HG03575 (cell line): ENCODE results near the gene NRN1L.
"Not testable (repeated sequence)": the region's sequence is repeated elsewhere in the genome, so short reads cannot be mapped to it uniquely, and the experiment has no call there.

ENCODE experiments used
- ATAC-seq: cut with Tn5 transposase; IDR thresholded peaks from one replicate; pipeline ENCODE4 v1.9.1; 2021; ENCODE audit not compliant: unreplicated experiment, insufficient number of reproducible peaks, low FRiP score; ENCODE audit errors: extremely low read depth

The NRN1L gene

GRCh38 chr16:67910158-67910557, 25.5 kb downstream of the NRN1L start:
- ATAC-seq: no peak

GRCh38 chr16:67914758-67915495, 30.2 kb downstream of the NRN1L start:
- no peak for ATAC-seq

- not testable (repeated sequence) for ATAC-seq
Observed at GRCh38 chr16:67915496-67915769, 30.7 kb downstream of the NRN1L start.

- no peak for ATAC-seq
Observed at GRCh38 chr16:67915831-67916723, 31.4 kb downstream of the NRN1L start.

- no peak for ATAC-seq
Observed at GRCh38 chr16:67917140-67917851, 32.6 kb downstream of the NRN1L start.

GRCh38 chr16:67917852-67918236, 33.2 kb downstream of the NRN1L start:
- no peak for ATAC-seq

- ATAC-seq: no peak
Observed at GRCh38 chr16:67919622-67920221, 35.0 kb downstream of the NRN1L start.

GRCh38 chr16:67922221-67922620, 37.5 kb downstream of the NRN1L start:
- ATAC-seq: no peak

GRCh38 chr16:67922740-67923139, 38.1 kb downstream of the NRN1L start:
- no peak for ATAC-seq

- ATAC-seq: no peak
Observed at GRCh38 chr16:67923414-67924116, 38.9 kb downstream of the NRN1L start.

GRCh38 chr16:67924140-67924906, 39.6 kb downstream of the NRN1L start:
- no peak for ATAC-seq

- ATAC-seq: no peak
Observed at GRCh38 chr16:67926181-67926750, 41.6 kb downstream of the NRN1L start.

- no peak for ATAC-seq
Observed at GRCh38 chr16:67927131-67927941, 42.7 kb downstream of the NRN1L start.

GRCh38 chr16:67928147-67928546, 43.5 kb downstream of the NRN1L start:
- no peak for ATAC-seq

GRCh38 chr16:67928561-67929364, 44.1 kb downstream of the NRN1L start:
- ATAC-seq: no peak

GRCh38 chr16:67930191-67930590, 45.5 kb downstream of the NRN1L start:
- no peak for ATAC-seq
